GM23338 (cell line): ENCODE measurements around the gene AHR. TPM values are rescaled to one million over a fixed set of nuclear protein-coding genes. Genes with fewer than 3 reads are reported as not detected.
"Not testable (repeated sequence)": the region's sequence is repeated elsewhere in the genome, so short reads cannot be mapped to it uniquely, and the experiment has no call there.

ENCODE experiments used
- ATAC-seq: fragments of 200-7000 bp; cut with Tn5 transposase; 3 replicates; pipeline ENCODE4 v1.9.1; 2020
- DNase-seq: peaks from one replicate; pipeline ENCODE4 v3.0.0-alpha.2; 2015; ENCODE audit warnings: low spot score
- H2AFZ ChIP-seq: fragments of 200-600 bp; sonication (generic); 2 replicates; pipeline ENCODE4 v1.8.0; 2016; ENCODE audit warnings: antibody characterized with exemption, mild to moderate bottlenecking, moderate library complexity
- H3F3A ChIP-seq: fragments of 200-600 bp; sonication (generic); replicated peaks from 2 replicates; pipeline ENCODE4 v1.8.0; 2017; ENCODE audit warnings: antibody characterized with exemption, mixed run types, low read depth
- H3K27ac ChIP-seq: fragments of 200-600 bp; sonication (generic); 2 replicates; pipeline ENCODE4 v1.6.1; 2016; ENCODE audit warnings: low read depth
- H3K27me3 ChIP-seq: fragments of 200-600 bp; sonication (generic); 2 replicates; pipeline ENCODE4 v1.8.0; 2016; ENCODE audit warnings: mild to moderate bottlenecking, mixed run types, moderate library complexity; ENCODE audit not compliant: insufficient read depth
- H3K36me3 ChIP-seq: fragments of 200-600 bp; sonication (generic); 2 replicates; pipeline ENCODE4 v1.8.0; 2016; ENCODE audit warnings: mild to moderate bottlenecking; ENCODE audit not compliant: insufficient read depth
- H3K4me1 ChIP-seq: fragments of 200-600 bp; sonication (generic); 2 replicates; pipeline ENCODE4 v1.8.0; 2016; ENCODE audit warnings: mild to moderate bottlenecking, moderate library complexity; ENCODE audit not compliant: insufficient read depth
- H3K4me2 ChIP-seq: fragments of 200-600 bp; sonication (generic); 2 replicates; pipeline ENCODE4 v1.7.1; 2017; ENCODE audit warnings: mixed run types
- H3K4me3 ChIP-seq: fragments of 200-600 bp; sonication (generic); 2 replicates; pipeline ENCODE4 v1.6.1; 2016; ENCODE audit warnings: mixed run types
- H3K79me2 ChIP-seq: fragments of 200-600 bp; sonication (generic); replicated peaks from 2 replicates; pipeline ENCODE4 v1.8.0; 2017; ENCODE audit warnings: mild to moderate bottlenecking; ENCODE audit not compliant: insufficient read depth
- H3K9me2 ChIP-seq: fragments of 200-600 bp; sonication (generic); 2 replicates; pipeline ENCODE4 v1.8.0; 2017; ENCODE audit not compliant: insufficient read depth
- H4K20me1 ChIP-seq: fragments of 200-600 bp; sonication (generic); replicated peaks from 2 replicates; pipeline ENCODE4 v1.8.0; 2017; ENCODE audit warnings: mild to moderate bottlenecking; ENCODE audit not compliant: insufficient read depth
- H3K27ac Mint-ChIP-seq: 2 replicates; pipeline ENCODE4 v1.8.0; 2020; ENCODE audit warnings: inconsistent platforms, mild to moderate bottlenecking, moderate library complexity, mixed read lengths
- H3K27me3 Mint-ChIP-seq: 3 replicates; pipeline ENCODE4 v1.8.0; 2022; ENCODE audit warnings: low read depth, mild to moderate bottlenecking, moderate library complexity, mixed read lengths, inconsistent platforms; ENCODE audit not compliant: insufficient read depth, poor library complexity
- H3K36me3 Mint-ChIP-seq: 3 replicates; pipeline ENCODE4 v1.8.0; 2021; ENCODE audit warnings: low read depth, mild to moderate bottlenecking, inconsistent platforms, moderate library complexity, mixed read lengths
- H3K4me1 Mint-ChIP-seq: 3 replicates; pipeline ENCODE4 v1.8.0; 2020; ENCODE audit warnings: mild to moderate bottlenecking, inconsistent platforms, mixed read lengths
- H3K4me3 Mint-ChIP-seq: 3 replicates; pipeline ENCODE4 v1.8.0; 2021; ENCODE audit warnings: moderate library complexity, mild to moderate bottlenecking, inconsistent platforms, mixed read lengths
- H3K9me3 Mint-ChIP-seq: 3 replicates; pipeline ENCODE4 v1.8.0; 2020; ENCODE audit warnings: moderate library complexity, mild to moderate bottlenecking, inconsistent platforms, mixed read lengths
- CREB1 ChIP-seq: fragments of 250-450 bp; sonication (Bioruptor Pico); IDR thresholded peaks from 2 replicates; pipeline ENCODE4 v1.5.0; 2020; ENCODE audit warnings: low read depth, mild to moderate bottlenecking, moderate library complexity
- EZH2 ChIP-seq: fragments of 200-600 bp; sonication (generic); IDR thresholded peaks from one replicate; pipeline ENCODE4 v1.8.0; 2017; ENCODE audit warnings: antibody characterized with exemption, mild to moderate bottlenecking, low read depth; ENCODE audit not compliant: unreplicated experiment
- JUNB ChIP-seq: IDR thresholded peaks from one replicate; pipeline ENCODE4 v1.6.1; 2016; ENCODE audit warnings: antibody characterized with exemption; ENCODE audit not compliant: unreplicated experiment
- NANOG ChIP-seq: IDR thresholded peaks from 2 replicates; pipeline ENCODE4 v1.6.1; 2016; ENCODE audit warnings: antibody characterized with exemption, borderline replicate concordance
- POLR2AphosphoS5 ChIP-seq: IDR thresholded peaks from 2 replicates; pipeline ENCODE4 v1.6.1; 2016; ENCODE audit warnings: antibody characterized with exemption, low read depth
- STAT1 ChIP-seq: IDR thresholded peaks from one replicate; pipeline ENCODE4 v1.6.1; 2016; ENCODE audit warnings: antibody characterized with exemption; ENCODE audit not compliant: unreplicated experiment
- ZNF114 ChIP-seq: fragments of 250-450 bp; sonication (Bioruptor Pico); IDR thresholded peaks from 2 replicates; pipeline ENCODE4 v1.5.0; 2020; ENCODE audit warnings: mild to moderate bottlenecking, moderate library complexity
- ZNF331 ChIP-seq: fragments of 250-450 bp; sonication (Bioruptor Pico); IDR thresholded peaks from 2 replicates; pipeline ENCODE4 v1.5.0; 2020; ENCODE audit warnings: low read depth, mild to moderate bottlenecking, moderate library complexity
- polyA plus RNA-seq: library from polyadenylated mRNA; unstranded; fragments of >200 nt; fragmentation: Nextera tagmentation; extraction: Ambion mirVana; gene quantifications from 2 replicates; pipeline ENCODE4 v1.2.1, GENCODE V29; 2016
- total RNA-seq: library from RNA; depleted of rRNA; stranded (reverse); fragments of >200 nt; shearing (Covaris generic); gene quantifications from 2 replicates; pipeline ENCODE4 v1.2.3, GENCODE V29; 2014
- TF ChIP-seq, protein P1 (sequence below), 2 experiments: fragments of 200-600 bp in 1 of 2; sonication (generic) in 1 of 2; conservative IDR thresholded peaks; 2 replicates each; pipeline versions ENCODE4 v1.5.1 to v1.6.1; 2016 to 2017; ENCODE audit warnings: antibody characterized with exemption in 2 of 2, low read depth in 2 of 2, mild to moderate bottlenecking in 2 of 2, moderate library complexity in 1 of 2
- TF ChIP-seq, protein P2 (sequence below): IDR thresholded peaks from one replicate; pipeline ENCODE4 v1.6.1; 2018; ENCODE audit warnings: antibody characterized with exemption; ENCODE audit not compliant: unreplicated experiment

Gene AHR
- total and polyA plus RNA-seq, 2 experiments from 2014 or later = 3.4 to 14.9 TPM

DNA sequence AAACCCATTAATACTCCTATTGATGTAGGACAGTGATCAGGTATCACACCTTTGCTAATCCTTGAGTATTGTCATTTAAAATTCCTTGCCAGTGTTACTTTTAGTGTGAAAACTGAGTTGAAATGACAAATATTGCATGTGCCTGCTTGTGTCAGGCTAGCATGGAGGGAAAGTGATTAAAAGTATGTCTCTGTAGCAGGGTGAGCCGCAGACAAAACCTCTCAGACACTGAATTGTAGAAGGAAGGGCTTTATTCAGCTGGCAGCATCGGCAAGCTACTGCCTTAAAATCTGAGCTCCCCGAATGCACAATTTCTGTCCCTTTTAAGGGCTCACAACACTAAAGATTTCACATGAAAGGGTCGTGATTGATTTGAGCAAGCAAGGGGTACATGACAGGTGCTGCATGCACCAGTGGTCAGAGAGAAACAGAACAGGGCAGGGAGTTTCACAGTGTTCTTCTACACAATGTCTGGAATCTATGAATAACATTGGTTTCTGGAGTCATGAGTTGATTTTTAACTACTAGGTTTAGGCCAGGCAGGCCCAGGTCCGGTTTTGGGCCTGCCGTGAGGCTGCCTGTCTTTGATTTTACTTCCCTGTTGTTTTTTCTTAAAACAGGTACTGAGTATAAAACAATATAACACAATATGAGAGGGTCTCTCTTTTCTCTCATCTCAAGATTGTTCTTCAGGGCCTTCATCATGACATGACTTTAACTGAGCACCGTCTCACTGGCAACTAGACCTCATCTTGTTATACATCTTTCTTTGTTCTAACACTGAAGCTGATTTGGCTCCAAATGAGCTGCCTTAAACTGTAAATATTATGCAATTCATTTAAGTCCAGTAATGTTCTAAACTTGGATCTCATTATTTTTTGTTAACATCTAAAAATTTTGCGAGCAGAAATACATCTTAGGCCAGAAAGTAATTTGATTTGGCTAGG is 84.2 kb downstream of the AHR start:
- not testable (repeated sequence) for H3F3A ChIP-seq, H3K4me3 Mint-ChIP-seq, DNase-seq, ATAC-seq, H3K9me3 Mint-ChIP-seq, H3K4me3 ChIP-seq, H3K36me3 Mint-ChIP-seq, H2AFZ ChIP-seq, H3K27me3 Mint-ChIP-seq, H3K79me2 ChIP-seq, H4K20me1 ChIP-seq, H3K4me2 ChIP-seq, H3K9me2 ChIP-seq, H3K27me3 ChIP-seq, H3K27ac ChIP-seq, H3K36me3 ChIP-seq, H3K27ac Mint-ChIP-seq
- H3K4me1 ChIP-seq = peaks cover 12% of the 10 kb centered on the region
- peaks cover 16% of the 10 kb centered on the region; the same call in 2 of the 3 replicates for H3K4me1 Mint-ChIP-seq

DNA sequence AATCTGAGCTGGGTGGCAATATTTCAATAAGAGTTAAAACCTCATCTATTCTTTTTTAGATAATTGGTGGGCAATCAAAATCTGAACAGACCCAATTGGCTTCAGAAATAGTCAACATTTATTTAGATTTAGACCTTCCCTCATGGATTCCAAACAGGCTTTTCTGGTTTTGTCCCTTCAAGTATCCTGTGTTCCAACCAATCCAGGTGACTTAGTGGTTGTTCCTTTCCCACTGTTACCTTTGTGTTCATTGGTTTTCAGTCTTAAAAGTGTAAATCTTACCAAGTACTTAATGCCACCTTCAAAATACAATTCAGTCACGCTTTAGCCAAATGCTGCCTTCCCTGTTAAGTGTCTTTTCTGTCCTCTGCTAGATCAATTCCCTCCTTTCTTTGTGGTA is 85.9 kb downstream of the AHR start:
- Histone ChIP-seq H3K27me3 (no peaks in the 10 kb centered on the region), H3K9me2 (no peaks in the 10 kb centered on the region), H3K4me3 (no peak overlapping the region), H3K79me2 (no peaks in the 10 kb centered on the region), H3K36me3 (no peaks in the 10 kb centered on the region), H4K20me1 (no peaks in the 10 kb centered on the region), H3F3A (no peaks in the 10 kb centered on the region), H3K27ac (no peak overlapping the region), H3K4me1 (peaks cover 12% of the 10 kb centered on the region), H3K4me2 (0 out of 2 replicates have a peak overlapping the region, but pooled peaks have one; percentile 7), H2AFZ (no peak overlapping the region)
- DNase-seq (peak; percentile 24), ATAC-seq (no peak)
- Mint-ChIP-seq H3K27ac (no peak overlapping the region), H3K27me3 (no peaks in the 10 kb centered on the region), H3K4me1 (peaks cover 16% of the 10 kb centered on the region; the same call in 2 of the 3 replicates), H3K4me3 (no peak overlapping the region), H3K9me3 (peaks cover 4% of the 10 kb centered on the region; the same call in 2 of the 3 replicates), H3K36me3 (peaks cover 4% of the 10 kb centered on the region; the same call in 1 of the 3 replicates)
- TF ChIP-seq, protein P1, sequence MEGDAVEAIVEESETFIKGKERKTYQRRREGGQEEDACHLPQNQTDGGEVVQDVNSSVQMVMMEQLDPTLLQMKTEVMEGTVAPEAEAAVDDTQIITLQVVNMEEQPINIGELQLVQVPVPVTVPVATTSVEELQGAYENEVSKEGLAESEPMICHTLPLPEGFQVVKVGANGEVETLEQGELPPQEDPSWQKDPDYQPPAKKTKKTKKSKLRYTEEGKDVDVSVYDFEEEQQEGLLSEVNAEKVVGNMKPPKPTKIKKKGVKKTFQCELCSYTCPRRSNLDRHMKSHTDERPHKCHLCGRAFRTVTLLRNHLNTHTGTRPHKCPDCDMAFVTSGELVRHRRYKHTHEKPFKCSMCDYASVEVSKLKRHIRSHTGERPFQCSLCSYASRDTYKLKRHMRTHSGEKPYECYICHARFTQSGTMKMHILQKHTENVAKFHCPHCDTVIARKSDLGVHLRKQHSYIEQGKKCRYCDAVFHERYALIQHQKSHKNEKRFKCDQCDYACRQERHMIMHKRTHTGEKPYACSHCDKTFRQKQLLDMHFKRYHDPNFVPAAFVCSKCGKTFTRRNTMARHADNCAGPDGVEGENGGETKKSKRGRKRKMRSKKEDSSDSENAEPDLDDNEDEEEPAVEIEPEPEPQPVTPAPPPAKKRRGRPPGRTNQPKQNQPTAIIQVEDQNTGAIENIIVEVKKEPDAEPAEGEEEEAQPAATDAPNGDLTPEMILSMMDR (conservative IDR thresholded peaks at IDR 0.05; ENCODE audit: low read depth in 2 of 2) = no peak
- TF ChIP-seq, protein P2, sequence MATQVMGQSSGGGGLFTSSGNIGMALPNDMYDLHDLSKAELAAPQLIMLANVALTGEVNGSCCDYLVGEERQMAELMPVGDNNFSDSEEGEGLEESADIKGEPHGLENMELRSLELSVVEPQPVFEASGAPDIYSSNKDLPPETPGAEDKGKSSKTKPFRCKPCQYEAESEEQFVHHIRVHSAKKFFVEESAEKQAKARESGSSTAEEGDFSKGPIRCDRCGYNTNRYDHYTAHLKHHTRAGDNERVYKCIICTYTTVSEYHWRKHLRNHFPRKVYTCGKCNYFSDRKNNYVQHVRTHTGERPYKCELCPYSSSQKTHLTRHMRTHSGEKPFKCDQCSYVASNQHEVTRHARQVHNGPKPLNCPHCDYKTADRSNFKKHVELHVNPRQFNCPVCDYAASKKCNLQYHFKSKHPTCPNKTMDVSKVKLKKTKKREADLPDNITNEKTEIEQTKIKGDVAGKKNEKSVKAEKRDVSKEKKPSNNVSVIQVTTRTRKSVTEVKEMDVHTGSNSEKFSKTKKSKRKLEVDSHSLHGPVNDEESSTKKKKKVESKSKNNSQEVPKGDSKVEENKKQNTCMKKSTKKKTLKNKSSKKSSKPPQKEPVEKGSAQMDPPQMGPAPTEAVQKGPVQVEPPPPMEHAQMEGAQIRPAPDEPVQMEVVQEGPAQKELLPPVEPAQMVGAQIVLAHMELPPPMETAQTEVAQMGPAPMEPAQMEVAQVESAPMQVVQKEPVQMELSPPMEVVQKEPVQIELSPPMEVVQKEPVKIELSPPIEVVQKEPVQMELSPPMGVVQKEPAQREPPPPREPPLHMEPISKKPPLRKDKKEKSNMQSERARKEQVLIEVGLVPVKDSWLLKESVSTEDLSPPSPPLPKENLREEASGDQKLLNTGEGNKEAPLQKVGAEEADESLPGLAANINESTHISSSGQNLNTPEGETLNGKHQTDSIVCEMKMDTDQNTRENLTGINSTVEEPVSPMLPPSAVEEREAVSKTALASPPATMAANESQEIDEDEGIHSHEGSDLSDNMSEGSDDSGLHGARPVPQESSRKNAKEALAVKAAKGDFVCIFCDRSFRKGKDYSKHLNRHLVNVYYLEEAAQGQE = no peak
- no peak for TF ChIP-seq POLR2AphosphoS5
- TF ChIP-seq ZNF331 = no peak
- TF ChIP-seq STAT1 = no peak
- no peak for TF ChIP-seq JUNB
- no peak for TF ChIP-seq ZNF114
- TF ChIP-seq EZH2 = no peak
- no peak for TF ChIP-seq NANOG
- TF ChIP-seq CREB1 (CRISPR knock-in tag) = no peak
